ENCODE results near the gene HDC.

The HDC gene

GRCh38 chr15:50265620-50266019 is at the start of gene HDC:
Gene HDC, minus strand, starts transcription at chr15:50265726. Its CDS starts 103 bp downstream, at chr15:50265623.
- Histone ChIP-seq H3K9ac (no peak within 1 kb of the TSS), H3K27ac (no peak within 1 kb of the TSS), H3K36me3 (no peaks in the 10 kb centered on the region), H3K27me3 (no peaks in the 10 kb centered on the region), H3K4me1 (peaks cover 13% of the 10 kb centered on the region), H4K20me1 (no peaks in the 10 kb centered on the region), H3K9me3 (peaks cover 5% of the 10 kb centered on the region), H3K4me2 (no peak within 1 kb of the TSS), H3K4me3 (no peak within 1 kb of the TSS)
- TF ChIP-seq Cebpa-rat (IDR thresholded peaks at IDR 0.05) = no peak

GRCh38 chr15:50312636-50313035 is 47.1 kb upstream of the HDC start:
- Histone ChIP-seq H3K9me3 (peaks cover 23% of the 10 kb centered on the region), H3K27me3 (no peaks in the 10 kb centered on the region), H3K4me3 (no peak overlapping the region), H3K36me3 (peaks cover 22% of the 10 kb centered on the region), H3K4me1 (no peaks in the 10 kb centered on the region), H3K4me2 (no peak overlapping the region), H4K20me1 (peaks cover 19% of the 10 kb centered on the region), H3K27ac (no peak overlapping the region), H3K9ac (no peak overlapping the region)
- TF ChIP-seq Cebpa-rat (IDR thresholded peaks at IDR 0.05) = no peak

GRCh38 chr15:50307799-50308198 is 42.3 kb upstream of the HDC start:
- TF ChIP-seq Cebpa-rat (IDR thresholded peaks at IDR 0.05) = no peak
- H4K20me1 ChIP-seq = 0 out of 2 replicates have a peak, but pooled peaks cover 7% of the 10 kb centered on the region
- no peak overlapping the region for H3K4me3 ChIP-seq
- H3K9ac ChIP-seq = no peak overlapping the region
- H3K4me2 ChIP-seq = no peak overlapping the region
- no peak overlapping the region for H3K27ac ChIP-seq
- H3K27me3 ChIP-seq = no peaks in the 10 kb centered on the region
- H3K36me3 ChIP-seq = peaks cover 60% of the 10 kb centered on the region
- H3K9me3 ChIP-seq = peaks cover 28% of the 10 kb centered on the region
- H3K4me1 ChIP-seq = no peaks in the 10 kb centered on the region

DNA sequence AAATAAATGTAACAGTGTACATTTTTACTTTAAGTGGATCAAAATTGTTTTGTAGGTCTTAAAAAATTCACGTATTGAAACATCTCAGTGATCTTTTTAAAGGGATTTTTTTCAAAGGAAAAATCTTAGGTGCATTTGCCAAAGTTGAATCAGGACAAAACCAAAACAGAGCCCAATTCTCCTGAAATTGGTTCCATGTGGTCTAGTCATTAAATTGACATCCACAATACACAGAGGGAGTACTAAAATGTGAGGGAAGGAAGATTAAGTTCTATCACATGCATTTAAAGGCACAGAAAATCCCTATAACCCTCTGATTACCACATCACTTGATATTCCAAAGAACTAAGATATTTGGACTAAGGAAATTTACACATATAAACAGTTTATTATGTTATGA is 39.3 kb upstream of the HDC start:
- Histone ChIP-seq H3K9ac (no peak overlapping the region), H3K27me3 (no peaks in the 10 kb centered on the region), H3K9me3 (peaks cover 25% of the 10 kb centered on the region), H3K4me3 (no peak overlapping the region), H3K4me1 (no peaks in the 10 kb centered on the region), H3K4me2 (no peak overlapping the region), H4K20me1 (no peaks in the 10 kb centered on the region), H3K27ac (no peak overlapping the region), H3K36me3 (peaks cover 86% of the 10 kb centered on the region)
- no peak for TF ChIP-seq Cebpa-rat (IDR thresholded peaks at IDR 0.05)

DNA sequence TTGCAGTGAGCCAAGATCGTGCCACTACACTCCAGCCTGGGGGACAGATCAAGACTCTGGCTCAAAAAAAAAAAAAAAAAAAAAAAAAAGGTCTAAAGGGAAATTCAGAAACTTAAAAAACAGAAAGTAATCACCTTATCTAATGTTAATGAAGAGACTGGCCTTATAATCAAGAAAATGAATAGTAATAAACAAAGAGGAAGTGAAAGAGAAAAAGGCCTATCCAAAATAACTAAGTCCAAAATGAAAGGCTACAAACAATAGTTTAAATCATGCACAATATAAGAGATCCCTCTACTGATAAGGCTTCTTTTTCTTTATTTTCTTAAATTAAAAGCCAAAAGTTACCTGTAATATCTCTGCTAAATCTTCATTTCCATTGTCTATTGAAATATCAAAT is 37.1 kb upstream of the HDC start:
- Histone ChIP-seq H3K27me3 (no peaks in the 10 kb centered on the region), H3K9ac (no peak overlapping the region), H3K27ac (no peak overlapping the region), H3K4me1 (no peaks in the 10 kb centered on the region), H3K9me3 (peaks cover 4% of the 10 kb centered on the region), H3K4me3 (no peak overlapping the region), H4K20me1 (no peaks in the 10 kb centered on the region), H3K36me3 (peaks cover 92% of the 10 kb centered on the region), H3K4me2 (no peak overlapping the region)
- TF ChIP-seq Cebpa-rat (IDR thresholded peaks at IDR 0.05) = no peak

DNA sequence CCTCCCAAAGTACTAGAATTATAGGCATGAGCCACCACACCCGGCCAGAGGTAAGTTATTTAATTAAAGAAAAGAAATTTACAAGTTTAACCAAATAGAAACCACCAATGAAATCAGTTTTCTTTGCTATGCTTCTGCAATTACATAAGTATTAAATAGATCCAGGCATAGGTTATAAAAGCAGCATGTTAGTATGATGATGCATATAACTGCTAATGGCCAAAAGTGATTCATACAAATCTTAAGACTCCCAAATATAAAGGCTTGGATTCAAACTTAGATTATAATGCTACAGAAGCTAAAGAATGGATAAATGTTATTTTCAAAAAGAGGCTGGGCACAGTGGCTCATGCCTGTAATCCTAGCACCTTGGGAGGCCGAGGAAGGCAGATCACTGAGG is 32.8 kb upstream of the HDC start:
- Histone ChIP-seq H3K4me1 (no peaks in the 10 kb centered on the region), H3K27ac (no peak overlapping the region), H4K20me1 (no peaks in the 10 kb centered on the region), H3K4me2 (no peak overlapping the region), H3K36me3 (peaks cover 91% of the 10 kb centered on the region), H3K9ac (no peak overlapping the region), H3K9me3 (no peaks in the 10 kb centered on the region), H3K27me3 (no peaks in the 10 kb centered on the region), H3K4me3 (no peak overlapping the region)
- no peak for TF ChIP-seq Cebpa-rat (IDR thresholded peaks at IDR 0.05)

GRCh38 chr15:50295966-50296365 is 30.4 kb upstream of the HDC start:
- H3K27ac ChIP-seq = no peak overlapping the region
- no peak for TF ChIP-seq Cebpa-rat (IDR thresholded peaks at IDR 0.05)
- no peaks in the 10 kb centered on the region for H3K9me3 ChIP-seq
- no peak overlapping the region for H3K4me2 ChIP-seq
- no peaks in the 10 kb centered on the region for H4K20me1 ChIP-seq
- H3K27me3 ChIP-seq = no peaks in the 10 kb centered on the region
- peaks cover 86% of the 10 kb centered on the region for H3K36me3 ChIP-seq
- no peaks in the 10 kb centered on the region for H3K4me1 ChIP-seq
- no peak overlapping the region for H3K4me3 ChIP-seq
- H3K9ac ChIP-seq = no peak overlapping the region

GRCh38 chr15:50289749-50290148 is 24.2 kb upstream of the HDC start:
- Histone ChIP-seq H3K4me3 (no peak overlapping the region), H3K27ac (no peak overlapping the region), H3K27me3 (no peaks in the 10 kb centered on the region), H3K4me1 (no peaks in the 10 kb centered on the region), H3K9me3 (no peaks in the 10 kb centered on the region), H3K4me2 (no peak overlapping the region), H3K9ac (no peak overlapping the region), H3K36me3 (peaks cover 75% of the 10 kb centered on the region), H4K20me1 (no peaks in the 10 kb centered on the region)
- no peak for TF ChIP-seq Cebpa-rat (IDR thresholded peaks at IDR 0.05)

GRCh38 chr15:50287324-50288116 is 22.0 kb upstream of the HDC start:
- Histone ChIP-seq H3K4me2 (no peak overlapping the region), H3K27ac (no peak overlapping the region), H3K9me3 (no peaks in the 10 kb centered on the region), H3K4me3 (no peak overlapping the region), H3K27me3 (no peaks in the 10 kb centered on the region), H3K4me1 (no peaks in the 10 kb centered on the region), H3K9ac (no peak overlapping the region), H4K20me1 (no peaks in the 10 kb centered on the region), H3K36me3 (peaks cover 78% of the 10 kb centered on the region)
- no peak for TF ChIP-seq Cebpa-rat (IDR thresholded peaks at IDR 0.05)

DNA sequence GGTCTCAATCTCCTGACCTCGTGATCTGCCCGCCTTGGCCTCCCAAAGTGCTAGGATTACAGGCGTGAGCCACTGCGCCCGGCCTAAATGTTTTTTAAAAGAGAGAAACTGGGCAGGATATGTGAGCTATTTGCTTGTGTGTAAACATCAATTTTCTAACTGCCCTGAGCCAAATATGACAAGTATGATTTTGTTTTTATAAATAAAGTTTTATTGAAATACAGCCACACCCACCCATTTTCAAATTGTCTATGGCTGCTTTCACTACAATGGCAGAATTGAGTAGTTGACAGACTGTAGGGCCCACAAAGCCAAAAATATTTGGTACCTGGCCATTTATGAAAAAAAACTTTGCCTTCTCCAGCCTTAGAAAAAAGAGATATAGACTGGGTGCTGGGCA is 15.9 kb upstream of the HDC start:
- no peaks in the 10 kb centered on the region for H3K9me3 ChIP-seq
- peaks cover 50% of the 10 kb centered on the region for H3K36me3 ChIP-seq
- H3K4me3 ChIP-seq = no peak overlapping the region
- no peaks in the 10 kb centered on the region for H4K20me1 ChIP-seq
- H3K4me2 ChIP-seq = no peak overlapping the region
- H3K4me1 ChIP-seq = no peaks in the 10 kb centered on the region
- H3K27me3 ChIP-seq = no peaks in the 10 kb centered on the region
- H3K9ac ChIP-seq = no peak overlapping the region
- TF ChIP-seq Cebpa-rat (IDR thresholded peaks at IDR 0.05) = no peak
- H3K27ac ChIP-seq = no peak overlapping the region

Measured in BLaER1 (cell line).